NCI-H82 treated with DMSO at 0.1 percent for 48 hours (cell line): ENCODE data around the gene DCAF15.
"Not testable (repeated sequence)": the region's sequence is repeated elsewhere in the genome, so short reads cannot be mapped to it uniquely, and the experiment has no call there.

Experiments used
- DNase-seq: peaks from one replicate; lab custom pipeline; 2025; ENCODE audit not compliant: unreplicated experiment; lab: John Stamatoyannopoulos, UW

The DCAF15 gene

GRCh38 chr19:13952154-13952930 lies at the start of gene DCAF15:
Gene DCAF15, plus strand, starts transcription at chr19:13952509. Its CDS starts 4 bp downstream, at chr19:13952513.
- peak; percentile 100 for DNase-seq

- peak; percentile 45 for DNase-seq
These were observed 49.2 kb upstream of the DCAF15 start for GRCh38 chr19:13902993-13903555.

- peak; percentile 87 for DNase-seq
These were observed 46.4 kb upstream of the DCAF15 start, which contains the start of the genes BRME1 and CC2D1A for GRCh38 chr19:13905634-13906520. Gene BRME1, minus strand, starts transcription at chr19:13906117. Its CDS starts 1,225 bp downstream, at chr19:13904892. Gene CC2D1A, plus strand, starts transcription at chr19:13906201. Its CDS starts 241 bp downstream, at chr19:13906442.

- DNase-seq, result peak; percentile 11
These were observed 45.8 kb upstream of the DCAF15 start for GRCh38 chr19:13906521-13906904.

GRCh38 chr19:13906910-13907309 lies 45.4 kb upstream of the DCAF15 start:
- DNase-seq, result no peak

- no peak for DNase-seq
These were observed 43.6 kb upstream of the DCAF15 start for GRCh38 chr19:13908674-13909073.

- no peak for DNase-seq
These were observed 42.9 kb upstream of the DCAF15 start for GRCh38 chr19:13909430-13909829.

- no peak for DNase-seq
These were observed 39.0 kb upstream of the DCAF15 start for GRCh38 chr19:13913352-13913751.

GRCh38 chr19:13914777-13915176 lies 37.5 kb upstream of the DCAF15 start:
- DNase-seq, result no peak

- DNase-seq, result no peak
These were observed 34.4 kb upstream of the DCAF15 start for GRCh38 chr19:13917888-13918406.

- DNase-seq, result no peak
These were observed 33.4 kb upstream of the DCAF15 start for GRCh38 chr19:13918726-13919411.

GRCh38 chr19:13920524-13920923 lies 31.8 kb upstream of the DCAF15 start:
- DNase-seq, result no peak

GRCh38 chr19:13920940-13921747 lies 31.2 kb upstream of the DCAF15 start:
- peak; percentile 46 for DNase-seq

GRCh38 chr19:13922118-13922517 lies 30.2 kb upstream of the DCAF15 start:
- not testable (repeated sequence) for DNase-seq

GRCh38 chr19:13923194-13923987 lies 28.9 kb upstream of the DCAF15 start:
- DNase-seq, result no peak

- no peak for DNase-seq
These were observed 26.3 kb upstream of the DCAF15 start for GRCh38 chr19:13926010-13926409.

GRCh38 chr19:13926715-13927114 lies 25.6 kb upstream of the DCAF15 start:
- no peak for DNase-seq

GRCh38 chr19:13929340-13929739 lies 23.0 kb upstream of the DCAF15 start:
- DNase-seq, result no peak

- DNase-seq, result no peak
These were observed 22.4 kb upstream of the DCAF15 start for GRCh38 chr19:13929956-13930355.
